Ramos (cell line): ENCODE results near the gene CACNA2D3.

Source experiments
- in situ Hi-C: fragments of 300-500 bp; cut with MboI; formaldehyde crosslinking; loops from one replicate; pipeline ENCODE4 v1.14.3; 2022; ENCODE audit warnings: low sequenced_read_pairs; ENCODE audit not compliant: unreplicated experiment

CACNA2D3 gene

DNA sequence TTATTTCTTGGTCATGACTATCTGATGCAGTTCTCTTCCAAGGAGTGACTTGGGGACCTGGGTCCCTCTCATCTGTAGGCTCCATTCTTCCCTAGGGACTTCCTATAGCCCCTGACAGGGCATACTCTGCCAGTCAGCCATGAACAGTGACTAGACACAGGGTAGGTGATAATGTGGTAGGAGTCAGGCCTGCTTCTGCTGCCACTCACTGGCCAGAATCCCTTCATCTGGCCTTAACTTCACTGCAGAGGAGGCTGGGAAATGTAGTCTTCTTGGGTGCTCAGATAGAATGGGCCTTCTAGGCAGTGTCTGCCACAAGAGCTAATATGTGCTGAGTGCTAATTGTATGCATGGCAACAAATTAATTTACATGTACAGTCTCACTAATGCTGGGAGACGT lies 84.5 kb downstream of the CACNA2D3 start:
- in situ Hi-C loops = no loop called here

DNA sequence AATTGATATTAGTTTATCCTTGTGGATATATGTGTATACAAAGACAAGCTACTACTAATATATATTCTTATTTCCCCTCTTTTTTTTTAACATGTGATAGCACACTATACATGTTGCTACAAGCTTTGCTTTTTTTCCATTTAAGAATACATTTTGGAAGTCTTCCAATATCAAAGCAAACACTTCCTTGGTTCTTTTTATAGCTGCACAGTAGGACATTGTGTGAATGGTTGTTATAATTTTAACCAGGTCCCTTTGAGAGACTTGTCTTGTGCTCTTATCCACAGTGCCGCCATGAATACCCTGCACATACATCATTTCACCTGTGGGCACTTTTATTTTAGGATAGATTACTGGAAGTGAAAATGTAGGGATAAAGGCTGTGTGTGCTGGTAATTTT lies 88.7 kb downstream of the CACNA2D3 start:
- in situ Hi-C loops = no loop called here

DNA sequence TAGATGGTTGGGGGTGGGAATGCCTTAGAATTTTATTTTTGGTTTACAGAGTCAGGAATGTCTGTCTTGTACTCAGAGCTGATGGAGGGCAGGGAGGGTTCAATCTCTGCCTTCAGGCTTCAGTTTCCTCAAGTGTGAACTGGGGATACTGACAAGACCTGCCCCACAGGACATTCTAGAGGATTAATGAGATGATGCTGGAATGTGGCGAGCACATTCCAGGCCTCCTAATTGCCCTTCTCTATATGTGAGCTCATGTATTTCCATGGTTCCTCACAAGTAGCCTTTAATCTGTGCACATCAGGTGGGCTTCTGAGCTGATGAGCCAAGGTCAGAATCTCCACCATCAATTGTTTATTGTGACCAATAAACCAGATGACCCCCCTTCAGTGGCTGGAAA lies 90.4 kb downstream of the CACNA2D3 start:
- in situ Hi-C loops = no loop called here

DNA sequence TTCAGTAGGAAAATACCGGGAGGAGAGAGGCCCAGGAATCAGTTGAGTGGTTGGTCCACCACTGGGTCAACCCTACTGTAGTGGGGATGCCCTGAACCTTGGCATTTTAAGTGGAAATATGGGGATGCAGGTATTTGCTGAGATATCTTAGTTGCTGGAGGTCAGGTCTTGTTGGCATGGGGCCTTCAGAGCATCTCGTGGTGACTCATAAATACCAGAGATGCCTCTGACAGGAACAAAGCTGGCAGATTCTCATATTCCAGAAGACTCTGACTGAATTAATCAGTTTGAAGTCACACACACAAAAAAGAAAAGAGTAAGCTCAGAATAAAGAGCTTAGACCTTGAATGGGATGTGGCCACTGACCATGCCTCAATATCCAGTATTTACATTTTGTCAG lies 91.6 kb downstream of the CACNA2D3 start:
- in situ Hi-C loops = no loop called here

DNA sequence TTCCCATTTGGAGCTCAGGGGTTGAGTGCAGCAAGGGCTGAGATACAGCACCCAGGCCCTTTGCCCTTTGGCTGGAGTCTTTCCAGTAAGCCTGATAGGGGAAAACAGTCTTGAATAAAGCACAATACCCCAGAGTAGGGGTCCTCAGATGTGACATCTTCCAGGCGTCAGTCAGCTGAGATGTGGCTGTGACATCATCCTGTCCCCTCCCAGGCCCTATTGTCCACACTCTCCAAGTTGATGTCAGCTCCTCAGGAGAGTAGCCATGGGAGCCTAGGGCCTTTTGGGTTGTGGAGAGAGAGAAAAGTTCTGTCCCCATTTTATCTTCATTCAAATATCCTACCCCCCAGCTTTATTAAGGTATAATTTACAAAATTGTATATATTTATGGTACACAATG lies 92.5 kb downstream of the CACNA2D3 start:
- in situ Hi-C loops = no loop called here

DNA sequence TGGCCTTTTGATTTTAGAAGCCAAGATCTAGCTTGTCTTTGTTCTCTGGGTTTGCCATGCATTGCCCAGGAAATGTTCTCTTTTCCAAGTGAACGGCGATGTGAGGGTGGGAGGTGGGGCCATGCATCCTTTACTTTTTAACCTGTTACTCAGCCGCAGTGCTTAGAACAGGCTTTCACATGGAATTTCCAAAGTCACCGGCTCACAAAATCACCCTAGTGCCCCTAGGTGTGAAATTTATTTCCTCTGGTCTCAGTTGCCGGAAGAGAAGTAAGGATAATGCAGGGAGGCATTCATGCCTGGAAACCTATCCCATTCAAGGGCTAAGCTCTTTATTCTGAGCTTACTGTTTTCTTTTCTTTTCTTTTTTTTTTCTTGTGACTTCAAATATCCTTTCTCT lies 93.2 kb downstream of the CACNA2D3 start:
- in situ Hi-C loops = no loop called here

DNA sequence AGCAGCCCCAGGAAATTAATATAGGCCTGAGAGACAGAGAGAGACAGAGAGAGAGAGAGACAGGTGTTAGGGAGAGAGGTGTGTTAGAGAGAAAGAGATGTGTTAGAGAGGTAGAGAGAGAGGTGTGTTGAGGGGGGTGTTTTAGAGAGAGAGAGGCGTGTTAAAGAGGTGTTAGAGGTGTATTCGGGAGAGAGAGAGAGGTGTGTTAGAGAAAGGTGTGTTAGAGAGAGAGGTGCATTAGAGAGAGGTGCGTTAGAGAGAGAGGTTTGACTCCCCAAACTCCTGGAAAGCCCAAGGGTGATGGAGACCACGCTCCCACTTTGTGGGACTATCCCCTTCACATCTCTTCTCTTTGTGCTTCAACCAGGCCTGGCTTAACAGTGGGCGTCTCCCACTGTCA lies 95.5 kb downstream of the CACNA2D3 start:
- in situ Hi-C loops = no loop called here

DNA sequence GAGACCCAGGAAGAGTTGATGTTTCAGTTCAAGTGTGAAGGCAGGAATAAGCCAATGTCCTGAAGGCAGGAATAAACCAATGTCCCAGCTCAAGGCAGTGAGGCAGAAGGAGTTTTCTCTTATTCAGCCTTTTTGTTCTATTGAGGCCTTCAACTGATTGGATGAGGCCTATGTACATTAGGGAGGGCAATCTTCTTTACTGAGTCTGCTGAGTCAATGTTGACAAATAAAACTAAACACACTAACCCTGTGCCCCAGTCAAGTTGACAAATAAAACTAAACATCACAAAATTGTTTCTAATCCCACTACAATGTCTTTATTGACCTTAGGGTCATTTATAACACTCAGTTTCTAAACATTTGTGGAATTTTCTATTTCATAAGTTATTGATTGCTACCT lies 100.0 kb downstream of the CACNA2D3 start:
- in situ Hi-C loops = no loop called here

DNA sequence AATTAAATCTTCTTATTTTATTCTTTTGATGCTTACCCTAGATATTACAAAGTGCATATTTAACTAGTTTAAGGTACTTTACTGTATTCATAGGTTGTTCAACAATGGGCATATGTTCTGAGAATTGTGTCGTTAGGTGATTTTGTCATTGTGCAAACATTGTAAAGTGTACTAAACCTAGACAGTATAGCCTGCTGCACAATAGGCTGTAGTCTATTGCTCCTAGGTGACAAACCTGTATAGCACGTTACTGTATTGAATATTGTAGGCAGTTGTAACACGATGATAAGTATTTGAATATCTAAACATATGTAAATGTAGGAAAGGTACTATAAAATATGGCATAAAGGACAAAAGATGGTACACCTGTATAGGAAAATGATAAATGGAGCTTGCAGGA lies 100.7 kb downstream of the CACNA2D3 start:
- in situ Hi-C loops = no loop called here

DNA sequence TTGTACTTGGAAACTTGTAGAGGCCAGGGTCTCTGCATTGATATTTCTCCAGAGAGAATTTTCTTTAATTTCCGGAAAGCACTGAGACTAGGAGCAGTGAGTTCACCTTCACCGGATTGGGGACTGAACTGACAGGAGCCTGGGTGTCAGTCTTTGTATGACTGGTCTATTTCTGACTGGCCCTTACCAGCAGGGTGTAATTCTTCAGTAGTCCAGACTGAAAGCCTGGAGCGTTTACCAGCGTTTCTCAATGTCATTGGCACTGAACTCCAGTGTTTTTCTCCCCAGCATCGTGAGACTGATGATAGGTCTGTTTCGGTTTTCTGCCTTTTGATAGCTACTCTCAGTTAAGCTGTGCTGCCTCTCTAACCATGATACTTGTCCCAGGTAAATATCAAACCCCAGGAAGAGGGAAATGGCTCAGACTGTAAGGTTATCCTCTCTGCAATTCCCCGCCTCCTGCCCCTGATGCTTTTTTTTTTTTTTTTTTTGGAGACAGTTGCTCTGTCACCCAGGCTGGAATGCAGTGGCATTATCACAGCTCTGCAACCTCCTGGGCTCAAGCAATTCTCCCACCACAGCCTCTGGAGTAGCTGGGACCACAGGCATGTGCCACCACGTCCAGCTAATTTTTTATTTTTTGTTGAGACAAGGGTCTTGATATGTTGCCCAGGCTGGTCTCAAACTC lies 103.6 kb downstream of the CACNA2D3 start:
- in situ Hi-C loops = no loop called here

DNA sequence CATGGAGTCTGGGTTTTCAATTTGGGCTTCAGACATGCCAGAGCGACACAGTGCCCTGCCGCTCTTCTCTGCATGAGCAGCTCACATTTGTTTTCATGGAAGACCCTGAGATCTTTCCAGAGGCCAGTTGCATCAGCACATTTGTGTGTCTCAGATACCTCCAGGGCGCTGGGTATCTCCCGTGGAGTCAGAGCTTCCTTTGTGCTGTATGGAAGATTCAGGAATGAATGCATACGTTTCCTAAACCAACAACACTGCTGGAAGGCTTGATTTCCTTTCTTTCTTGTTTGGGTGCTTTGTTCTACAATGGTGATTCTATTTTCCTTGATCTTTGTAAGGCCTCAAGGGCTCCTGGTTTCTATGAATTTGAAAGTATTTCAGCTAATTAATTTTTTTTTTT lies 106.5 kb downstream of the CACNA2D3 start:
- in situ Hi-C loops = no loop called here

DNA sequence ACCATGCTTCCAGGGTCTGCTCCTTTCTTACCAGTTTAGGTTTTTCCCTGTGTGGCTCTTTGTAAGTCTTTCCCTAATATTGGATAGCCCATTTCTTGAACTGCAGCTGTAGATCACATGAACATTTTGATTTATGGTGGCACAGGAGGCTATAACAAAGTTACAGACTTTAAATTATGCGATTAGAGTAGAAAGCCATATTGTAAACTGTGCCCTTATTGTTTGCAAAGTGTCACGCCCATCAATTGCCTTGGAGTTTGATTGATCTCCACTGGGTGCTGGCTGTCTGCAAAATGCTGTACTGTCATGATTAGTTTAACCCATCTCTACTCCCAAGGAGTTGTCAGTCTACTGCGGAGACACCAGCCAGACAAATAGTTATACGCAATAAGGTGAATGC lies 110.3 kb downstream of the CACNA2D3 start:
- in situ Hi-C loops = no loop called here

DNA sequence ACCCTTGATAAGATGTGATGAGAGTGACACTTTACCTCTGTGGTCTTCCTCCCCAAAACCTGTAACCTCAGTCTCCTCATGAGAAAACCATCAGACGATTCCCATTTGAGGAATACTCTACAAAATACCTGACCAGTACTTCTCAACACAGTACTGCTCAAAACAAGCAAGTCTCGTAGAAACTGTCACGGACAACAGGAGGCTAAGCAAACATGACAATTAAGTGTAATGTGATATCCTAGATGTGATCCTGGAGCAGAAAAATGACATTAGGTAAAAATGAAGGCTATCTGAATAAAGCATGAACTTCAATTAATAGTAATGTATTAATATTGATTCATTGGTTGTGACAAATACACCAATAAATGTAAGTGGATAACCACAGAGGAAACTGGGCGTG lies 113.6 kb downstream of the CACNA2D3 start:
- in situ Hi-C loops = no loop called here

DNA sequence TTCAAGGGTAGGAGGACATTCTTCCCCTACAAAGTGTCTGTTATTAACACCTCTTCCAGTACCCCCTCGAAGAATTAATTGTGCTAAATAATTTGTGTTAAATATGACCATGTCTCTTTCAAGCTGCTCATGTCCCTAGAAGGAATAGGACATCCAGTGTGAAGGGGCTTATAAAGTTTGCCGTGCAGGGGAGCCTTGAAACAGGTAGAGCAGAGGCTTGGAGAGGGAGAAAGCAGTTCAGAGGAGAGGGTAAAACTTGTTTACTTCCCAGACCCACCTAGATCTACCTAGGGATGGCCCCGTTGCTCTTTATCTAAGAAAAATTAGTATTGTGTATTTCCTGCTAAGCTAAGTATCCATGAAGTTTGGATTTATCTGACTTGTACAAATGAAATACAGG lies 114.8 kb downstream of the CACNA2D3 start:
- in situ Hi-C loops = no loop called here

DNA sequence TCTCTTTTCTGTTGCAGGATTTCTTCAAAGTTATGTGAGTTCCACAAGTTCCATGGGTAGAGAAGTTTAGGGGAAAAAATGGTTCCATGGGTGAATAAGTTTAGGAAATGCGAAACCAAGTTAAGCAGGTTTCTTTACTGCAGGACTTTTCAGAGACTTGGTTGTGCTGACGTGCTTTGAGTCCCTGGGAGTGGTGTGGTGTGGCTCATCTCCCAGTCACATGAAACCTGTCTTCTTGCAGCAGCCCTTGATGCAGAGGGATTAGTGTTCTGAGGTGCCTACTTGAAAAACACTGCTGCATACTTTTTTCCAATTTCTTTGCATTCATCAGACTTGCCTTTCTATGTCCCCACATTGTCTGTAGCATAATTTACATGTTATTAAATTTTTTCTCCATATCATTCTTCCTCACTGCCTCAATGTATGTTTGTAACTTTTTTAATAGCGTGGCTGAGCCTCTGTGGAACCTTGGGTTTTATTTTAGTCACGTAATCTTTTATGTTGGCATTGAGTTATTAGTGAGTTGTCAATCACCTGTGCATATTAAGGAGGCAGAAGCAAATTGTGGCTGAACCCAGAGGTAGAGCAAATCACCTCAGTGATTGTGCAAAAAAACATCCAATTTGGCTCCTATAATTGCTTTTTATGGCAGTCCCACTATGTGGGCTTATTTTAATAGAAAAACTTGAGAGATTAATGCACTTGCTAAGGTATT lies 115.6 kb downstream of the CACNA2D3 start:
- in situ Hi-C loops = no loop called here

DNA sequence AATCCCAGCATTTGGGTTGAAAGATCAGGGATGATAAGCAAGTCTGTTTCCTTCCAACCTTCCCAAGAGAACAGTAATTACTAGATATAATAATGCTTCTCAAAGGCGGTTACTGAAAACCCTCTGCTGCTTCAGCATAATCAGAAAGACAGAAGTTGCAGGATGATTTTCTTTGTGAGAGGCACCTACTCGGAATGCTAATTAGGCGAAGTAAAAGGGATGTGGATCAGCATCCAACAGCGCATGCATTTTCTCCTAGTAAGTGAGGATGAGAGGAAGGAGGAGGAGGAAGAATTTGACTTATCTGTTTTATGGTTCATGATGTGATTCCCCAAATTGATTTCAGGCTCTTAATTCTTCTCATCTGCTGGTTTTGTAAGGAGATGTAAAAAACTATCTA lies 118.0 kb downstream of the CACNA2D3 start:
- in situ Hi-C loops = no loop called here

DNA sequence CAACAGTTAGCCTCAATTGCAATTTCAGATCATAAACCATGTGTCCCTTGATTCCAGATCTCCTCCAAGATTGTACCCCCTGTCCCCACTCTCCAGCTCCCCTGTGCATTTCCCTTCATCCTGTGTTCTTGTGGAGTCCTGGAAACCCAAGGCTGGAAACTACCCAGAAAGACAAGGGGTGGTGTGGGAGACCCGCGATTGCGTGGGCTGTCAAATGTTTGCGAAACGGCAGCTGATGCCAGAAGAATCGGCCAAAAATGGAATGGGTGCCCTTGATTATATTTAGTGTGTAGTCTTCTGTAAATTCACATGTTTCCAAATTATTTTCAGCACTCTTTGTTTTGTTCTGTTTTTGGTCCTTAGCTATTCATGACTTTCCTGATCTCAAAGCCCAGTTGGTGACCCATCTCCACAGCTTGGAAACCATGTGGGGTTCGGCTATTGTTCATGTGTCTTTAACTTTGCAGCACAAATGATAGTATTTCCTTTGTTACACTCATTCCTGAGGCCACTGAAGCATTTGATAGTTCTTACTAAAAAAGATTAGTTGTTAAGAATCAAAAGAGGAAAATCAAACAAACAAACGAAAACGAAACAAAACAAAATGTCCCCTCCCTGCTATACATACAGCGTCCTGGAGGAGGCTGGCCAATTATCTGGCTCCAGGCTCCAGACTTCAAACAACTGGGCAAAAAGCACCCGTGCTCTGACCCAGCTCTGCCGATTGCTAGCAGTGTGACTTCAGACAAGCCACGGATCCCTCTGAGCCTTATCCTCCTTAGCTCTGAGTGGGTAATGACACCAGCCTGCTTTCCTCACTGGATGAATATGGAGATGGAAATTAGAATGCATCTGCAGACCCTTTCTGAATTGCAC lies 120.9 kb downstream of the CACNA2D3 start:
- in situ Hi-C loops = no loop called here

DNA sequence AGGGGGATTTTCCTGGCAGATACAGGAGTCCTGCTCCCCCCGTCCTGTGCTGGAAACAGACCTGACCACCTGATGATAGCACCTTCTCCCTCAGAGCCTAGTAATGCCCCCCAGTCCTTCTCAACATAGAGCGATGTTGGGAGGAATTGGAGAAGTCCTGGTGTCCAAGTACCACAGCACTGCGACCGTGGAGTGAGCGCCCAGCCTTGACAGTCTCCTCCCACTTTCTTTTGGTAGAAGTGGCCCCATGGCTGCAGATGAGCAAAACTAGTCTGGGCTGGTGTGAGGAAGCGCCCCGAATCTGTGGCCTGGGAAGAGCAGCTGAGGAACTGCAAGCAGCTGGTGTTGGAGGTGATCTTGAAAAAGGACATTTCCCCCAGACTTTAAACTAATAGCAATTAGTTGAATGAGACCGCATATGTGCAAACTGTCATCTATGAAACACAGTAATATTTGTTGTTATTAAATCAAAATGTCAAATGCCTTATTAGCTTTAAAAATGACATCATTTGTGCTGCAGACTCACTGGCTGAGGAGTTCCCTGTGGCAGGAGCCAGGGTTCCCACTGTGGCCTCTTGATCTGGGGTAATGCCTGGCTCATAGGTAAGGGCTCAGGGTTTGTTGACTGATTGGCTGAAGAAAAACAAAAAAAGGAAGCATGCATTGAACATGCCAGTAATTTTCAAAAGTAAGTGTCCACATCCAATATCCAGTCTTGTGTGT lies 121.8 kb downstream of the CACNA2D3 start:
- in situ Hi-C loops = no loop called here

DNA sequence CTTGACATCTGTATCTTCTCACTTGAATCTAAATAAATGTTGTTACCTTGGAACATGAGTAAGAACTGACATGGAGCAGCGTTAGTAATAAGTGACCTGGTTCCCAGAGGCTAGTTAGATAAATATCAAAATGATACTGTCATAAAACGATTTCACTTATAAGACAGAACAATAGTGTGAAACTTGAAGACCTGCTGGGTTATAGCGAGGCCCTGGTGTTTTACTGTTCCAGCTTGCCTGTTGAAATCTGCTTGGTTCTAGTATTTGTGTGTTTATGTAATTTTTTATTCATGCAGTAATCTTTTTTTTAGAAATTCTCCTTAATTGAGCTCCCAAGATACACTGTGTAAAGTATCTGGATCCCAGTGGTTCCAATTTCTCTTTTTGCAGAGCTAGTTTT lies 129.4 kb downstream of the CACNA2D3 start:
- in situ Hi-C loops = no loop called here

DNA sequence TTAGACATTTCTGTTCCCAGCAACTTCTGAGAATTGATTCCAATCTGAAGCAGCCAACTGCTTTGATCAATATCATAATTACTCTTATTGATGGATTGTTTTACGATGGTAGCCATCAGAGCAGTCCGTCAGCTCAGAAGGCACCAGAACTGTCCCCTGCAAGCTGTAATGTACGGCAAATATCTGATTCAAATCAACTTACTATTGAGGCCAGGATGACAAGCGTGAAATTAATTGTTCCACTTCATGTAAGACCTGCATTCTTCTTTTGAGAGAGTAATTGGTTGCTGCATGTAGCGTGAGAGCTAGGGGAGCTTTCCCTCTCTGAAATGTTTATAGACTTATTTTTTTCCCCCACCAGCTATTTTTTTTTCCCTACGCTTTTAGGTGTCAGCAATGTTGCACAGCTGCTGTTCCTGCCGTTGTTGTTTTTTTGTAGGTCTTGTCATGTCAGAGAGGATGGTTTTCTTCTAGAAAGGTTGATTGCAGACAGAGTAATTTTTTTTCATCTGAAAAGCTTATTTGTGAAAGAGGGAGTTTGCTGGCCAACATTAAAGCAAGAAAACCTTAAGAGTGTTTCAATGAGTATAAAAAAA lies 134.9 kb downstream of the CACNA2D3 start:
- in situ Hi-C loops = no loop called here
